Panc1 (cell line): ENCODE results near the gene SH3GL1.

Experiments
- CTCF ChIP-seq: fragments of 450-650 bp; IDR thresholded peaks from 2 replicates; pipeline ENCODE4 v1.5.1; 2017; ENCODE audit warnings: mild to moderate bottlenecking
- POLR2AphosphoS5 ChIP-seq: IDR thresholded peaks from 2 replicates; pipeline ENCODE4 v1.6.1; 2012; ENCODE audit warnings: mild to moderate bottlenecking, low read depth, low read length, moderate library complexity

- TF ChIP-seq CTCF (no peak), POLR2AphosphoS5 (no peak)
Observed at GRCh38 chr19:4313847-4314490, 86.4 kb downstream of the SH3GL1 start.
